H9 (cell line): ENCODE measurements around the gene CAMK2G. TPM values are rescaled to one million over a fixed set of nuclear protein-coding genes. Genes with fewer than 3 reads are reported as not detected.

Experiments
- DNase-seq: peaks from one replicate; pipeline ENCODE4 v3.0.0-alpha.2; 2017
- H2AFZ ChIP-seq: one replicate; pipeline ENCODE4 v1.6.1; 2013; ENCODE audit warnings: mild to moderate bottlenecking, low read length, control low read depth, moderate library complexity
- H2AK5ac ChIP-seq: 2 replicates; pipeline ENCODE4 v1.6.1; 2013; ENCODE audit warnings: low read length, control low read depth, mixed read lengths; ENCODE audit not compliant: insufficient read length
- H2BK120ac ChIP-seq: one replicate; pipeline ENCODE4 v1.6.1; 2013; ENCODE audit warnings: low read depth, mild to moderate bottlenecking, low read length, control low read depth, inconsistent platforms; ENCODE audit not compliant: poor library complexity, severe bottlenecking
- H2BK12ac ChIP-seq: 2 replicates; pipeline ENCODE4 v1.6.1; 2013; ENCODE audit warnings: low read length, control low read depth, mixed read lengths, low read depth; ENCODE audit not compliant: insufficient read length
- H2BK15ac ChIP-seq: 2 replicates; pipeline ENCODE4 v1.6.1; 2013; ENCODE audit warnings: low read depth, low read length, control low read depth
- H2BK20ac ChIP-seq: one replicate; pipeline ENCODE4 v1.6.1; 2013; ENCODE audit warnings: low read depth, mild to moderate bottlenecking, low read length, control low read depth, inconsistent platforms; ENCODE audit not compliant: poor library complexity, severe bottlenecking
- H2BK5ac ChIP-seq: 2 replicates; pipeline ENCODE4 v1.6.1; 2013; ENCODE audit warnings: low read length, control low read depth, mixed read lengths; ENCODE audit not compliant: insufficient read length
- H3K14ac ChIP-seq: 2 replicates; pipeline ENCODE4 v1.6.1; 2013; ENCODE audit warnings: low read length, control low read depth; ENCODE audit not compliant: insufficient read depth
- H3K18ac ChIP-seq: 2 replicates; pipeline ENCODE4 v1.6.1; 2013; ENCODE audit warnings: low read depth, mild to moderate bottlenecking, mixed read lengths, low read length, control low read depth; ENCODE audit not compliant: insufficient read length
- H3K23ac ChIP-seq: 2 replicates; pipeline ENCODE4 v1.6.1; 2013; ENCODE audit warnings: low read length, control low read depth, mixed read lengths, low read depth; ENCODE audit not compliant: insufficient read length
- H3K23me2 ChIP-seq: 2 replicates; pipeline ENCODE4 v1.6.1; 2013; ENCODE audit warnings: low read depth, mild to moderate bottlenecking, mixed read lengths, low read length, control low read depth; ENCODE audit not compliant: insufficient read length, poor library complexity, severe bottlenecking
- H3K27ac ChIP-seq: 2 replicates; pipeline ENCODE4 v1.5.1; 2013; ENCODE audit warnings: low read length, control low read depth, mixed read lengths, low read depth; ENCODE audit not compliant: insufficient read length
- H3K27me3 ChIP-seq: 2 replicates; pipeline ENCODE4 v1.6.1; 2013; ENCODE audit warnings: low read length, control low read depth, inconsistent platforms; ENCODE audit not compliant: insufficient read depth
- H3K4ac ChIP-seq: 2 replicates; pipeline ENCODE4 v1.6.1; 2013; ENCODE audit warnings: low read depth, mild to moderate bottlenecking, control low read depth, inconsistent platforms, low read length, moderate library complexity
- H3K4me1 ChIP-seq: 2 replicates; pipeline ENCODE4 v1.6.1; 2013; ENCODE audit warnings: low read length, control low read depth, inconsistent platforms; ENCODE audit not compliant: insufficient read depth
- H3K4me2 ChIP-seq: 2 replicates; pipeline ENCODE4 v1.6.1; 2013; ENCODE audit warnings: low read length, control low read depth, mixed read lengths; ENCODE audit not compliant: insufficient read length, insufficient read depth
- H3K56ac ChIP-seq: 2 replicates; pipeline ENCODE4 v1.6.1; 2013; ENCODE audit warnings: low read depth, mild to moderate bottlenecking, mixed read lengths, low read length, control low read depth; ENCODE audit not compliant: insufficient read length
- H3K79me1 ChIP-seq: 2 replicates; pipeline ENCODE4 v1.6.1; 2013; ENCODE audit warnings: low read depth, mild to moderate bottlenecking, moderate library complexity, low read length, control low read depth, inconsistent platforms; ENCODE audit not compliant: insufficient read depth, poor library complexity, severe bottlenecking
- H3K79me2 ChIP-seq: 2 replicates; pipeline ENCODE4 v1.6.1; 2013; ENCODE audit warnings: low read length, control low read depth, inconsistent platforms; ENCODE audit not compliant: insufficient read depth
- H3K9ac ChIP-seq: 2 replicates; pipeline ENCODE4 v1.6.1; 2013; ENCODE audit warnings: low read length, control low read depth, mixed read lengths; ENCODE audit not compliant: insufficient read length; ENCODE audit errors: extremely low read depth
- H3K9me3 ChIP-seq: one replicate; pipeline ENCODE4 v1.6.1; 2013; ENCODE audit warnings: low read depth, low read length, inconsistent platforms; ENCODE audit not compliant: control insufficient read depth
- H3T11ph ChIP-seq: one replicate; pipeline ENCODE4 v1.6.1; 2013; ENCODE audit warnings: mild to moderate bottlenecking, low read length, control low read depth, inconsistent platforms
- H4K20me1 ChIP-seq: one replicate; pipeline ENCODE4 v1.6.1; 2013; ENCODE audit not compliant: control insufficient read depth, insufficient read length, insufficient read depth
- H4K5ac ChIP-seq: 2 replicates; pipeline ENCODE4 v1.6.1; 2013; ENCODE audit warnings: low read depth, mild to moderate bottlenecking, mixed read lengths, low read length, control low read depth; ENCODE audit not compliant: insufficient read length
- H4K8ac ChIP-seq: replicated peaks from 2 replicates; pipeline ENCODE4 v1.6.1; 2013; ENCODE audit warnings: low read length, control low read depth, mixed read lengths, low read depth; ENCODE audit not compliant: insufficient read length
- H4K91ac ChIP-seq: 2 replicates; pipeline ENCODE4 v1.6.1; 2013; ENCODE audit warnings: low read depth, mild to moderate bottlenecking, moderate library complexity, mixed read lengths, low read length, control low read depth; ENCODE audit not compliant: insufficient read length
- H3K27ac Mint-ChIP-seq, 3 experiments: 2 replicates in 2 of 3; 3 replicates in 1 of 3; pipeline ENCODE4 v1.8.0; 2020 to 2021; ENCODE audit warnings: mixed read lengths in 3 of 3, mild to moderate bottlenecking in 1 of 3, moderate library complexity in 1 of 3
- H3K27me3 Mint-ChIP-seq: 2 replicates; pipeline ENCODE4 v1.8.0; 2021; ENCODE audit warnings: low read depth, mild to moderate bottlenecking, moderate library complexity, mixed read lengths
- H3K36me3 Mint-ChIP-seq, 3 experiments: 2 replicates in 2 of 3; 3 replicates in 1 of 3; pipeline ENCODE4 v1.8.0; 2020 to 2021; ENCODE audit warnings: low read depth in 3 of 3, mixed read lengths in 3 of 3; ENCODE audit not compliant: insufficient read depth in 1 of 3
- H3K4me1 Mint-ChIP-seq, 2 experiments: 2 replicates each; pipeline ENCODE4 v1.8.0; 2020; ENCODE audit warnings: mixed read lengths in 2 of 2
- H3K4me3 Mint-ChIP-seq, 2 experiments: 2 replicates in 1 of 2; 3 replicates in 1 of 2; pipeline ENCODE4 v1.8.0; 2020 to 2021; ENCODE audit warnings: mild to moderate bottlenecking in 2 of 2, mixed read lengths in 2 of 2, moderate library complexity in 1 of 2
- H3K9me3 Mint-ChIP-seq, 2 experiments: 2 replicates in 1 of 2; 3 replicates in 1 of 2; pipeline ENCODE4 v1.8.0; 2020; ENCODE audit warnings: mild to moderate bottlenecking in 2 of 2, mixed read lengths in 2 of 2, moderate library complexity in 1 of 2
- WGBS: extraction: QIAGEN DNeasy Blood & Tissue Kit; methylation state at CpG from one replicate; pipeline ENCODE4 v1.1.7; 2013; ENCODE audit warnings: missing lambda C conversion rate, low lambda C conversion rate, mixed read lengths; ENCODE audit not compliant: insufficient read length; ENCODE audit errors: extremely low coverage; 5-methylcytosine and 5-hydroxymethylcytosine counted together
- total RNA-seq: library from RNA; stranded (reverse); gene quantifications from 2 replicates; pipeline ENCODE4 v1.2.1, GENCODE V29; 2021
- TF ChIP-seq, protein P1 (sequence below): fragments of 200-600 bp; sonication (generic); conservative IDR thresholded peaks from 3 replicates; pipeline ENCODE4 v1.8.0; 2021; ENCODE audit warnings: antibody characterized with exemption, mild to moderate bottlenecking

The CAMK2G gene
- total RNA-seq, 1 experiment from 2014 or later = 31.8 TPM

DNA sequence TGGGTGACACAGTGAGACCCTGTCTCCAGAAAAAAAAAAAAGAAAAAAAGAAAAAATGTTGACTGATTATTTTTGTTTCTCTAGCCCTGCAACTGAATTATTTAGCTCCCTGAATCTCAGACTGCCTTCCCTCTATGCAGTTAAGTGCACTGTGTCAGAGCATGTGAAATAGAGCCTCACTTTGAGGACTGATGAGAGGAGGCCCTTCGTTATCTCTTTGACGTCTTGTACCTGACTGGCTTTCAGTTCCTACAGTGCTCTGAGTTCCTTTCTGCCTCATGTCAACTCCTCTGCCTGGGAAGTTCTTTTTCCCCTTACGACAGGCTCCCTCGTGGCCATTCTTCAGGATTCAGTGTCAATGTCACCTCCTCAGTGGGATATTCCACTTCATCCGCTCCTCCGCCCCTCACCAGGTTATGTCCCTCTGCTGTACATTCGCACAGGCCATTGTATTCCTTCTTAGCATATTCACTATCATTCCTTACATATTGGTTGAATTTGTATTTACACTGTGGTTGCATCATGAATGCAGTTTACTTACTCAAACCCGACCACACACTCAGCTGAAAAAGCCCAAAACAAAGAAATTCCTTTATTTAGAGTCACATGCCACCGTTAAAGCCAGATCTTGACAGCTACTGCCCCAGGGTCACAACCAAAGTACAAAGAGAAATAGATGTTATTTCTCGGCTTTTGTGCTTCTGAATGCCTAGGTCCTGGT is 18.1 kb upstream of the CAMK2G start:
- H3K4me1 Mint-ChIP-seq = peaks cover 0 to 12% of the 10 kb centered on the region in 2 experiments; a peak in 2 of 4 replicates
- Histone ChIP-seq H3K23me2 (no peaks in the 10 kb centered on the region), H3K4ac (no peak overlapping the region), H3K27ac (no peak overlapping the region), H2BK12ac (no peak overlapping the region), H3K14ac (no peak overlapping the region), H4K20me1 (no peaks in the 10 kb centered on the region), H4K5ac (no peak overlapping the region), H4K91ac (no peak overlapping the region), H2AK5ac (no peak overlapping the region), H2BK15ac (no peak overlapping the region), H3K56ac (no peak overlapping the region), H3K9ac (no peak overlapping the region), H2BK20ac (no peak overlapping the region), H2AFZ (no peak overlapping the region), H3K79me1 (no peaks in the 10 kb centered on the region), H3K27me3 (no peaks in the 10 kb centered on the region), H4K8ac (no peak overlapping the region), H3K4me1 (no peaks in the 10 kb centered on the region), H3K79me2 (no peaks in the 10 kb centered on the region), H2BK5ac (no peak overlapping the region), H3K23ac (no peak overlapping the region), H2BK120ac (no peak overlapping the region), H3K18ac (no peak overlapping the region), H3K4me2 (no peak overlapping the region), H3T11ph (no peak overlapping the region), H3K9me3 (no peaks in the 10 kb centered on the region)
- WGBS = no CpG with 5 or more reads among the region's 10 CpGs
- H3K27me3 Mint-ChIP-seq = peaks cover 4% of the 10 kb centered on the region
- TF ChIP-seq, protein P1, sequence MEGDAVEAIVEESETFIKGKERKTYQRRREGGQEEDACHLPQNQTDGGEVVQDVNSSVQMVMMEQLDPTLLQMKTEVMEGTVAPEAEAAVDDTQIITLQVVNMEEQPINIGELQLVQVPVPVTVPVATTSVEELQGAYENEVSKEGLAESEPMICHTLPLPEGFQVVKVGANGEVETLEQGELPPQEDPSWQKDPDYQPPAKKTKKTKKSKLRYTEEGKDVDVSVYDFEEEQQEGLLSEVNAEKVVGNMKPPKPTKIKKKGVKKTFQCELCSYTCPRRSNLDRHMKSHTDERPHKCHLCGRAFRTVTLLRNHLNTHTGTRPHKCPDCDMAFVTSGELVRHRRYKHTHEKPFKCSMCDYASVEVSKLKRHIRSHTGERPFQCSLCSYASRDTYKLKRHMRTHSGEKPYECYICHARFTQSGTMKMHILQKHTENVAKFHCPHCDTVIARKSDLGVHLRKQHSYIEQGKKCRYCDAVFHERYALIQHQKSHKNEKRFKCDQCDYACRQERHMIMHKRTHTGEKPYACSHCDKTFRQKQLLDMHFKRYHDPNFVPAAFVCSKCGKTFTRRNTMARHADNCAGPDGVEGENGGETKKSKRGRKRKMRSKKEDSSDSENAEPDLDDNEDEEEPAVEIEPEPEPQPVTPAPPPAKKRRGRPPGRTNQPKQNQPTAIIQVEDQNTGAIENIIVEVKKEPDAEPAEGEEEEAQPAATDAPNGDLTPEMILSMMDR = no peak
- DNase-seq = no peak
- no peak overlapping the region for H3K27ac Mint-ChIP-seq
- H3K9me3 Mint-ChIP-seq = peaks cover 0 to 3% of the 10 kb centered on the region in 2 experiments; a peak in 2 of 5 replicates
- no peak overlapping the region for H3K4me3 Mint-ChIP-seq
- no peaks in the 10 kb centered on the region for H3K36me3 Mint-ChIP-seq
